OCI-LY7 (cell line): ENCODE results near the gene CRYBG1.

Experiments
- CTCF ChIP-seq: fragments of 200-600 bp; sonication (generic); conservative IDR thresholded peaks from 2 replicates; pipeline ENCODE4 v1.5.1; 2014; ENCODE audit warnings: mild to moderate bottlenecking, antibody characterized with exemption, low read length, moderate library complexity, mixed read lengths
- EZH2phosphoT487 ChIP-seq: fragments of 200-600 bp; sonication (generic); IDR thresholded peaks from 2 replicates; pipeline ENCODE4 v1.6.1; 2018; ENCODE audit warnings: low read depth, borderline replicate concordance, mild to moderate bottlenecking, mixed run types, antibody characterized with exemption, low read length, moderate library complexity, mixed read lengths

- TF ChIP-seq CTCF (no peak), EZH2phosphoT487 (no peak)
Measured at GRCh38 chr6:106618324-106618723, 257.8 kb downstream of the CRYBG1 start.
